Midbrain (tissue), 1 donor: Measurements from ENCODE around the gene IFNA2.
"Not testable (repeated sequence)": the region's sequence is repeated elsewhere in the genome, so short reads cannot be mapped to it uniquely, and the experiment has no call there.

Experiments used
- DNase-seq: peaks from one replicate; lab custom pipeline; 2025; lab: John Stamatoyannopoulos, UW

IFNA2 gene

DNA sequence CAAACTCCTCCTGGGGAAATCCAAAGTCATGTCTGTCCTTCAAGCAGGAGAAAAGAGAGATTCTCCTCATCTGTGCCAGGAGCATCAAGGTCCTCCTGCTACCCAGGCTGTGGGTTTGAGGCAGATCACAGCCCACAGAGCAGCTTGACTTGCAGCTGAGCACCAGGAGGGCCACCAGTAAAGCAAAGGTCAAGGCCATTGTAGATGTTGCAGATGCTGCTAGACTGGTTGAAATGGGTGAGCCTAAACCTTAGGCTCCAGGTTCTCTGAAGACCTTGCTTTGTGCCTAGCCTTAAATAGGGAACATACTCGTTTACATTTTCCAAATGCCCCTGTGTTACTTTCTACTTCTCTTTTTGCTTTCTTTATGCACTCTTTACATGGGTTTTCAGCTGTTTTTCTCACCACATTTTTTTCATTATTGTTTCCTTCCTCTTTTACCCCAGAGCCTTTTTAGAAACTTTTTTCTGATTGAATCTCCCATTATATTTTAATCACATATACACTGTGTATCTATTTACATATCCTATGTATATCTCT is at the start of gene IFNA2:
TSS of gene IFNA2 (minus strand) at position 268 of the 540 bp plus-strand sequence. CDS start at position 199, 69 bp downstream.
- DNase-seq: no peak

DNA sequence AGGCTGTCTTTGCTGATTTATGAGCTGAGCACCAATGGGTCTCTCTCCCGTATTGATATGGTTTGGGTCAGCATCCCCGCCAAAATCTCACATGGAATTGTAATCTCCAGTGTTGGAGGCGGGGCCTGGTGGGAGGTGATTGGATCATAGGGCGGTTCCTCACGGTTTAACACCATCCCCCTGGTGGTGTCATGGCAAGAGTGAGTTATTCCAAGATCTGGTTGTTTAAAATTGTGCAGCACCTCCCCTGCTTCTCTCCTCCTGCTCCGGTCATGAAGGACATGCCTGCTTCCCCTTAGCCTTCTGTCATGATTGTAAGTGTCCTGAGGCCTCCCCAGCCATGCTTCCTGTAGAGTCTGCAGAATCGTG is 49.8 kb upstream of the IFNA2 start:
- DNase-seq: not testable (repeated sequence)

DNA sequence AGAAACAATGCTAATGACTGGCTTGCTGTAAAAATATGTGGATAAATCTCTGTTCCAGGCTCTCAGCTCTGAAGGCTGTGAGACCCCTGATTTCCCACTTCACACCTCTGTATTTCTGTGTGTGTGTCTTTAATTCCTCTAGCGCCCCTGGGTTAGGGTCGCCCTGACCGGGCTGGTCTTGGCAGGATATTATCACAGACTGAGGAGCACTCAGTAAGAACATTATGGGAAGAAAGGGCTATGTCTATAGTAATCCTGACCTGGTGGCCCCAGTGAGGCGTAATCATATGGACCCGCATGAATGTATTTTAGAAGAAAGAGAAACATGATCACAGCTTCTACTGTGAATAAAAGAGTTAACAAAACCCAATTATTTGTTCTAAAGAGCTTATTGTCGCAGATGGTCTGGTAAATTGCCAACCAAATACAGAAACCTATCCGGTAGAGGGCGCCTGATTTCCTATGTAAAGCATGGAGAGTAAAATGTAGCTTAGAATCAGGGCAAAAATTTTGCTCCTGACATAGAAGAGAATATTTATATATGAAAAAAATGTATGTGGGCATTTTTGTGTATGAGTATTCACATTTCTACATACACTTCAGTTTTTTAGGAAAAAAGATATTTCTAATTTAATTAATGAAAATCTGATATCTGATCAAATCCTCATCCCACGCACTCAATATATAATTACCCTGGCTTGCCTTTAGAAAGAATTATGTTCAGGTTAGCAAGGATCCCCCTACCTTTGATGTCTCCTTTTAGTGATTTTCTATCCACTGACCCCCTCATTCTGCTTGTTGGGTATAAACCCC is 49.2 kb upstream of the IFNA2 start:
- DNase-seq: peak; percentile 63

DNA sequence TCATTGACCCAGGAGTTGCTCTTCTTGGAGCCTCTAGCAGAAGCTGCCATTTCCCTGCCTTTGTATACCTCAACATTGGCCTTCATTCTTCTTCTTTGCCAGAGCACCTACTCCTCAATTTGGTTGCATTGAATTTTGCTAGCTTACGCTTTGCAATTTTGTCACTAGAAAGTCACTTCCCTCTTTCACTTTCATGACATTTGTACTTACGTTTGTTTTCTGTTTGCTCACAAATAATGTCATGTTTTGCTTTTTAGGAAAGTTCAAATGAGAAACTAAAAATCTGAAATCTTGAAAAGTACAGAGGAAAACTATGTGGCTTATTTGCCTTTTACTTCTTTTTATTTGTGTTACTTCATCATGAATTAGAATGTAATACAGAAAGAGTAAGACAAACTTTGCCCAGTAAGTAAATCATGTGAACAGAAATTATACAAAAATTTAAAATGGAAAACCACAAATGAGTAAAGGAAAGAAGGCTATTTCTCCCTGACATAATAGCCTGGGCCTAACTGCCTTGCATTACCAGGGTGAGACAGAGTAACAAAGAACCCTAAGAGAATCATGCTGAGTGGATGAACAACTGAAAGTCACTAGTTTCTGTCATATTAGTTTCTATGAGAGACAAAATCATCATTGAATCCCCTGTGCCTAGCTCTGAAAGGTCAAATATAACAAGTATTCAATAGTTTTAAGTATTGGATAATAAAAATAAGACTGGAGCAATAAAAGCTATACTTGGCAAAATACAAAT is 47.7 kb upstream of the IFNA2 start:
- DNase-seq: no peak

DNA sequence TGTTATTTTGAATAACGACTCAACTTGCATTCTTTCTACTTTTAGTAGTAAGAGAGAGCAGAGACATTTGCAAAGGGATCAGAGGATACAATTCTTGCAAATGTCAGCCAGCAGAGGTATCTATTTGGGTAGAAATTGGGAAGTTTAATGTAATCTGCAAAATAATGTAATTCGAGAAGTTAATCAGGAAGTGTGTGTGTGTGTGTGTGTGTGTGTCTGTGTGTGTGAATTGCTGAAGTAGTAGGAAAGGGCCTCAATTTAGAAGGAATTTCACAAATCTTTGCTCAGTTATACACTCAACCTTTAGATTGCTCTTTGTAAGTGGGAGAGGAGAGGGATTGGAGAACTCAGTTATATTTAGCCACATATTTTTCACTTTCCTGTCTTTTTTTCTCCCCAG is 44.0 kb upstream of the IFNA2 start:
- no peak for DNase-seq

DNA sequence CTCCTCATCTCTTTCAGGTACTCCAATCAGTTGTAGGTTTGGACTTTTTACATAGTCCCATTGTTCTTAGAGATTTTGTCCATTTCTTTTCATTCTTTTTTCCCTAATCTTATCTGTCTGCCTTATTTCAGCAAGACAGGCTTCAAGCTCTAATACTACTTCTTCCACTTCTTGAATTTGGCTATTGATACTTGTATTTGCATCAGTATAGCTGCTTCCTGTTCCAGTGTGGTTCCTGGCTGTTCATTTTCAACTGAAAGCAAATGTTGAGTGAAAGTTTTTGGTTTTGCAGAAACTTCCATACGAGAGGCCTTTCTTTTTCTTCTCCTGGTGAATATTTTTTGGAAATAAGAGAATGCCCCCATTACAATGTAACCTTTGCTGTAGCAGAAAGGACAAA is 43.0 kb upstream of the IFNA2 start:
- DNase-seq: no peak

DNA sequence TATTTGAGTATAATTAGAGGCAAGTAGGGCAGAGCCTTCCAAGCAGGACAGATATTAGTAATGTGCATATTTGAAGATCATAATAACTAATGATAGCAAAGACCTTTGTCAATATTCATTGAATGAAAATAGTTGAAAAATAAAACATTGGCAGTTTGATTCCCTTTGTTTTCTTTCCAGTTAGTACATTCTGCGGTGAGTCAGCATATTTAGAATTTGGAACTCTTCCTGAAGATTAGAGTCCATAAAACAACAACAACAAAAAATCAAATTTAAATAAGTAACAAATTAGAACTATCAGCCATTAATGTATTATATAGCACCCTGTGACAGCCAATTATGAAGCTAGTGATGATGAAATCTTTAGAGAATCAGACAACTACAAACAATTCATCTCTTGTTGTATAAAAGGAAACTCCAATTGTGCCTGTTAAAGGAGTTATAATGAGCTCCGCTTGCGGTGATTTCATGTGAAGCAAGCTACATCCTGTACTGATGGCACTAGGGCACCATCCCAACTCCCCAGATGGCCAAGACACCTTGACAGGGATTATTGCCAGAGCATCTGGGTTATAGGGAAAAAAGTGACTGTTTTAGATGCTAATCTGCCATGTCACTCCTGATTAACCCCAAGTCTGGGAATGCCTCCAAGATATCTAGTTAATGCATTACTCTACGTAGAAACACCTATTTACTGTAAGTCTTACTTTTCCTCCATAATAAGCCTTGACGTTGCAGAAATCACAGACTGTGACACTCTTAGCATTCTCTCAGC is 30.5 kb upstream of the IFNA2 start:
- DNase-seq: no peak

DNA sequence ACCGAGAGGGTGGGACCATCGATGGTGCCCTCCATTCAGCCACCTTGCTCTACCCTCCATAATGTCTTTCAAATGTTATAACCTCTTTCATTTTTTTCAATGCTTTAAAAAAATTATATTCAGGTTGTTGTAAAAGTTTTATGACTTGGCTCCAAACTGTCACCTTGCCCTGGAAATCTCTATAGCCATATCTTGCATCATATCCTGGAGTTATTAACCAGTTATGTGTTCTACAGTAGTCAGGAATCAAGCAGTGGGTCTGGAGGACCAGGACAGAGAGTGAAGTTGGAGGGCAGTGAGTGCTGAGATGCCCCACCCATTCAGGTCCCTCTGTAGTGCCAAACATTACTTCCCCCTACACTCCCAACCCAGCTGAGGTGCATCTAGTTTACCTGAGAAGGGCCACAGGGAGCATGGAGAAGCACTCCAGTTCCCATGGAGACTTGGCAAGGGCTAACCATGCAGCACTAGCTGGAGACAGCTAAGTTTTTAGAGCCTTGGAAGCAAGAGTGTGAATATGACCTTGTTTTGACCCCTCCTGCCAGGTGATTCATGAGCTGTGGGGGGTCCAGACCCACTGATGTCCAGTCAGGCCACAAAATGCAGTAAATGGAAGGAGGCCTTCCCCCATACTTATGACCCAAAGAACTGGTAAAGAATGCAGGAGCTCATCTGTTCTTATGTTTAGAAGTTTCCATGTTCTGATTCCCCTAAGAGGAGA is 29.2 kb upstream of the IFNA2 start:
- no peak for DNase-seq

DNA sequence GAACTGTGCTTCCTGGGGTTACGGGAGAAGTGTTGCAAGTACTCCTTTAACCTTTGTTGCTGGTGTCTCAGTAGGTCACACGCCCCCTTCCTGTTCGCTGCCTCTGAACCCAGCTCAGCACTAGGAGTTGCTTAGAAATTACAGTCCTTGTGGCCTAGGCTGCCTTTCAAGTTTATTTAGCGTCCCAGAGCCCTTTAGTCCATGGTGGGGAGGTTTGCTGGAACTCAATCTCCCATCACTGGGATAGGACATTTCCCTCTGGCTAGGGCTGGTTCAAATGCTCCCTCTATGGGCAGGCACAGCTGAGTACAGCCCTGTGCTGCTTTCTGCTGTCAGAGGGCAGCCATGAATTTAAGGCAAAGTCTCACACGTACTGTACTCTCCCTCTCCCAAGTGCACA is 28.4 kb upstream of the IFNA2 start:
- peak; percentile 48 for DNase-seq

DNA sequence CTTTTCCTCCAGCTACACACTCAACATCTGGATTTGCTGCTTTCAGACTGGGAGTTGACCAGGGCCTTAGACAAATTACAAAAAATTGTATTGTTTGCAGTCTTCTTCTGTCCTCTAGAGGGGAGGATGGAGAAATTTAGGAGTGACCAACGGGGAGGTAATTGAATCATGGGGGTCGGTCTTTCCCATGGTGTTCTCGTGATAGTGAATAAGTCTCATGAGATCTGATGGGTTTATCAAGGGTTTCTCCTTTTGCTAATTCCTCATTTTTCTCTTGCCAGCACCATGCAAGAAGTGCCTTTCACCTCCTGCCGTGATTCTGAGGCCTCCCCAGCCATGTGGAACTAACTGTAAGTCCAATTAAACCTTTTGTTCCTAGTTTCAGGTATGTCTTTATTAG is 28.0 kb upstream of the IFNA2 start:
- DNase-seq: no peak

DNA sequence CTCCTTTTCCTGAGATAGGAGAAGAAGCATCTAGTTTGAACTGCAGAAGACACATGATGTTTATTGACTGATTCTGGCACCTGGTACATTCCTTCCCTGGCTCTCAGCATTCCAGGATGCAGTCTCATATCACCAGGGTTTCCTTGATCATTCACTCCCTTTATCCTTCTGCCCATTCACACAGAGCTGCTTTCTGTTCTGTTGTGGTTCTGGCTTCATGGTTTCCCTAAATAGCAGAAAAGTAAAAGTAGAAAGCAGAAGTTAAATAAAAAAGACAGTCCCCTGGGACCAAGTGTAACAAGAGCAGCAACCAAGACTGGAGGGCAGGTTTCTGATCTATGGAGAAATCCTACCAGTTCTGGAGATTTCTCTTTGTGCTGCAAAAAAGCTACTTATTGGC is 26.9 kb upstream of the IFNA2 start:
- DNase-seq: no peak

DNA sequence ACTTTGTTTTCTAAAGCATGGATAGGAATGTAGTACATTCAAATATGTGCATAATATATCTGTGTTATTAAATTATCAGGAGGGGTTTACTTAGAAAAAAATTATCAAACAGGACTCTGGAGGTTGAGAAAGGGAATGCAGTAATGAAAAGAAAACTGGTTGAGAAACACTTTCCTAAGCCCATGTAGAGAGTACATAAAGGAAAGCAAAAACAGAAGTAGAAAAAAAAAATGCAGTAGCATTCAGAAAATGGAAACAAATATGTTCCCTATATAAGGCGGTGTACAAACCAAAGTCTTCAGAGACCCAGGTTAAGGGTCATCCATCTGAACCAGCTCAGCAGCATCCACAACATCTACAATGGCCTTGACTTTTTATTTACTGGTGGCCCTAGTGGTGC is 23.6 kb upstream of the IFNA2 start, which contains the start of gene IFNA8:
TSS of gene IFNA8 (plus strand) at position 301 of the 400 bp plus-strand sequence. CDS start at position 361, 60 bp downstream.
- DNase-seq: no peak

DNA sequence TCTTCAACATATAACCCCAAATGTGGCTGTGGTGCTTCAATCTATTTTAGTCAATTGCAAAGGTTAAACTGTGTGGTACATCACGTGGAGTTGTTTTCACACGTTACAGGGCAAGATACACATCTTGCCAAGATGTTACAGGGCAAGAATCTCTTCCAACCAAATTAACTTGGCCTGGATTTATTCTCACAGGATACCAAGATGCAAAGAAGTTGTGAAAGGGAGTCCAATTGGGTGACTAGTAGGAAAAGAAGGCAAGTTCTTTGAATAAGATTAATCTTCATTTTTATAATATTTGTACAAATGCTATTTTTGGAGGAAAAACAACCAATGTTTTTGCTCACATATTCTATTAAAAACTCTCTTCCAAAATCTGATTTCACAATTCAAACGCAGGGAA is 18.9 kb upstream of the IFNA2 start:
- no peak for DNase-seq

DNA sequence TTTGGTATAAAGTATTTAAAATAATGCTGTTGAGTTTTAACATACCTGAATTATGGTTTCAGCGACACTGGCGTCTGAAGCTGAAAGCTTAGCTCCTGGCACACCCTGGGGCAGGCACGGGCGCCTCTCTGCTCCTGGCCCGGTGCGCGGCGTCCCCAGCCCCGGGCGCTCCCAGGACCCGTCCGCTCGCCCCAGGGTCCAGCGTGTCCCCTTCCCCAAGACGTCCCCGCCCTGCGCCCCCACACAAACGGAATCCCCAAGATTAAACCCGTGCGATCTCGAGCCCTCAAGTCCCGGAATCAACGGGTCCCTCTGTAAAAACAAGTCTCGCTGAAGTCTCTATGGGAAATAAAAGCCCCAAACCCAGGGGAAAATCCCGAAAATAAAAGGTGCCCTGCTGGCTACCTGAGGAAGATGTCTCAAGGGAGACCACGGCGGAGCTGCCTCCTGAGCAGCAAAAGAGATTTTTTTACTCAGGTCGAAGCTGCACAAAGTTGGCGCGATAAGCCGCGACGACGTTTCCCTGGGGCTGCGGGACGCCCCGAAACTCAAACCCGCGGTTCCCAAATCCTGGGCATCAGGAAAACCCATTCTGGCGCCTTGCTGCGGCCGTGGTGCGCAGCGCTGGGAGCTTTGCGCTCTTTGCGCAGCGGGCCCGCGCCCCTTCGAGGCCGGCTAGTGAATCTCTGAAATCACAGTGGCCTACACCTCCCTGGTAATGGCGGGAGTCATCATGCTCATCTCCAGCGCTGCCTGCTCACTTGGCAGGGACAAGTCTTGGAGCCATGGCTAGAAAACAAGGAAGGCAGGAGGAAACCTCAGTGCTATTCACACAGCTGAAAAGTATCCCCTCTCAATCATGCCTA is 17.4 kb upstream of the IFNA2 start:
- DNase-seq: peak; percentile 60

DNA sequence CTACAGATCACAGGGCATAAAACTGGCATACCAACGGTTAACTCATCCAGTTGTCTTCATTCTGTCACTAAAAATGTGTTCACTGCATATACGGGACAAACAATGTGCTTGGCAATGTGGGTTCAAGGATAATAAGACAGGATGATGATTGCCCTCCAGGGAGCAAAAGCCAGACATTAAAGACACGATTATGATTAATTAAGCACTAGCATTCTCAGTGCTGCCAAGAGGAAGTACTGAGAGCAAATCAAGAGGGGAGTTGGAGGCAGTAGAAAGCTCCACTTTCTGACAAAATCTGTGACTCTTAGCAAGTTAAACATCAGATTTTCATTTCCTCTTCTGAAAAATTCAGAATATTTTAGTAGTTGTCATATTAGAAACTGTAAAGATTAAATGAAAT is 14.8 kb upstream of the IFNA2 start:
- no peak for DNase-seq

DNA sequence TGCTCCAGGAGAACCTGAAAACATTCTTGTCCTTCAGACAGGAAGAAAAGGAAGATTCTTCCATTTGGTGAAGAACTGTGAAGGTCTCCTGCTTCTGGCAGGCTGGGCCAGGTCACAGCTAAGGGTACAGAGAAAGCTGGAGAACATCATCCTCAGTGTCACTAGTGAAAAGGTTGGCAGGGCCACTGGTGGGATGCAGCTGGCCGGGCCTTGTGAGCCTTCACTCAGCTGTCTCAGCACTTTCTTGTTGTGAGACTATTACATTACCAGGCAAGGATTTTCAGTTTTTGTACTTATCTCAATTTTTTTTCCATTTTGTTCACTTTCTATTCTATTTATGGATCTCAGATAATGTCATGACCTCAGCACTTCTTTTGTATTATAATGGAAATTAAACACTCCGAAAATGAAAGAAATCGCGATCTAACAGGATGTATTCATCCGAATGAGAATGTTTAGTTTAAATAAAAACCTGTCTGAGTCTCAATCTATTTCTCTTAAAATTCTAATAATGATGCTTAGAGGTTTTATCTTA is 13.8 kb upstream of the IFNA2 start:
- DNase-seq: no peak

DNA sequence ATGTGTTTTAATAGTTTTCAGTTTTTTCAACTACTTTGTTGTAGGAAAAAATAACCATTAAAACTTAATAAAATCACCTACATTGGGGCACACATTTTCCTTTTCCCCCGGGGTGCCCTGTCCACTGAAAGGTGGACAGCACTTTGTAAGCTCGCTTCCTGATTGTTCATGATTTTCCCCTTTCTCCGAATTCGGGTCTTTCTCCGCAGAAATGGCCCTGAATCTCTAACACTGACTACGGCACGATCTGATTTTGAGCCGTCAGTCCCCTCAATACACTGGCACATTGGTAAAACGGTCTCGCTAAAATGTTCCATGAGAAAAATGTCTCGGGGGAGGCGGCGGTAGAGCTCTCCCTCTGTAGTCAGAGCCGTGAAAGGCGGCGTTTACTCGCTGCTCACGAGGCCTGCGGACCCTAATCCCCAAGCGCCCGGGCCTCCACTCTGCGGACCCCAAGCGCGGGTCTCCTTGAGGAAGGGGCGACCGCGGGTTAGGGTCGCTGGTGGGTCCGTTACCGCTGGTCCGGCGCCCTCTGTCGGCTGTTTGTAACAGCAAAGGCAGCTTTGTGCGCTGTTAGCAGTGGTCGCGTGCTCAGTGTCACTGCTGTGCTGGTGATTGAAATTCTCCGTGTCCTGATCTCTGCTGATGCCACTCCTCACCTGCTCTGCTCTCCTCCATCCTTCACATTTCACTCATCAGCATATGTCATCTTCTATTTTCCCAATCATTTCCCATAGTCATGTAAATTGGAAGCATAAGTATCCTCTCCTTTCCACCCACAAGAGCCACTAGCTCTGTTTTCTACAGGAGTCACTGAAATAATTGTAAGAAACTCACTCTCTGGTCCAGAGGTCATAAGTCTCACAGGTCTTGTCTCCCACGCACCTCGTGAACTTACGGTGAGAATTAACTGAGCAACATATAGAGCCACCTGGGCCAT is 10.8 kb upstream of the IFNA2 start:
- DNase-seq: peak; percentile 48

DNA sequence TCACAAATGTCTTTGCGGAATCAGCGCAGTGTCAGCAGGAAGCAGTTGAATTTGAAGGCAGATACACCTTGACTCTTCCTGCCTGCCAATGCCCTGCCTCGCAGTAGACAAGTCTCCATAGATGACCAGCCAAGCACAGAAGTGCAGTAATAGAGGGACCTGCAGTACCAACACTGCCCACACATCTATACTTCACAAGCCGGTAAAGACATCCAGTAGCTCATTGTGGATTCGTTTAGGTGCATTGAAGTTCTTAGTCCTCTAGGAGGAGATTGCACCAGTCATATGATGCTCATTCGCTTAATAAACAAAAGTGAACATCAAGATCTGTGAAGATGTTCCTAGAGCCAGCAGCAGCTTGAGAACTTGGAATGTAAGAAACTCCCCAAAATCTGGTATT is 7.1 kb upstream of the IFNA2 start:
- no peak for DNase-seq

DNA sequence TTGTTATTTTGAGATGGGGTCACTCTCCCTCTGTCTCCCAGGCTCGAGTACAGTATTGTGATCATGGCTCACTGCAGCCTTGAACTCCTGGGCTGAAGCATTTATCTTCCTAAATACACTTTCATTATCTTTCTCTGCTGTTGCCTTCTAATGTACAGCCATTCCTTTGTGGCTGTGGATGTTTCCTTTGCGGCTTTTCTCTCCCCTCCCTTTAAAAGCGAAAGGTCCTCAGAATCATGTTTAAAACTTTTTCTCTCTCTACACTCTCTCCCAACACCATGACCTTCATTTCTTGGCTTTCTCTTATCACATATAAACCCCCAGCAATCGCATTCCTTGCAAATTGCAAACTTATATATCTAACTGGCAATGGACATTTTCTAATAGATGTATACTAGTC is 1.6 kb downstream of the IFNA2 start:
- DNase-seq: no peak
